Endometrium (tissue), 2 donors: ENCODE results near the gene ITGAD.

Experiments used
- FAIRE-seq: peaks from 2 replicates; lab custom pipeline; 2012; peaks lifted over from hg19 to GRCh38; lab: Jason Lieb, UNC
- donor health status: control.
- donor health status: control.

Gene ITGAD

DNA sequence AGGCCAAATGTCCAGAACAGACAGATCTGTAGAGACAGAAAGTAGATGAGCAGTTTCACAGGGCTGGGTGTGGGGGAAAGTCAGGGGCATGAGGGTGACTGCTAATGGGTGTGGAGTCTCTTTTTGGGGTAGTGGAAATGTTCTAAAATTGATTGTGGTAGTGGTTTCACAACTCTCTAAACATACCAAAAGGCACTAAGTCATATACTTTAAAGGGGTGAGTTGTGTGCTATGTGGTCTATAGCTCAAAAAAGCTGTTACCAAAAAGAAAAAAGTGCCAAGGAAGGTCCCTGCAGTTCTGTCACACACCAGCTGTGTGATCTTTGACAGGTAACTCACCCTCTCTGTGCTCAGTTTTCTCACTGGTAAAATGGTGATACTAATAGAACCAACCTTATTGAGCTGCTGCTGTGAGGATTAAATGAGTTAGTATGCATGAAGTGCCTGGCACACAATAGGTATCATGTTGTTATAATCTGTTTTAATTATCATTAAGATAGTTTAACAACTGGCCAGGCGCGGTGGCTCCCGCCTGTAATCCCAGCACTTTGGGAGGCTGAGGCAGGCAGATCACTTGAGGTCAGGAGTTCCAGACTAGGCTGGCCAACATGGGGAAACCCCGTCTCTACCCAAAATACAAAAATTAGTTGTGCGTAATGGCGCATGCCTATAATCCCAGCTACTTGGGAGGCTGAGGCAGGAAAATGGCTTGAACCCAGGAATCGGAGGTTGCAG is 27.8 kb upstream of the ITGAD start:
- FAIRE-seq: no peak

DNA sequence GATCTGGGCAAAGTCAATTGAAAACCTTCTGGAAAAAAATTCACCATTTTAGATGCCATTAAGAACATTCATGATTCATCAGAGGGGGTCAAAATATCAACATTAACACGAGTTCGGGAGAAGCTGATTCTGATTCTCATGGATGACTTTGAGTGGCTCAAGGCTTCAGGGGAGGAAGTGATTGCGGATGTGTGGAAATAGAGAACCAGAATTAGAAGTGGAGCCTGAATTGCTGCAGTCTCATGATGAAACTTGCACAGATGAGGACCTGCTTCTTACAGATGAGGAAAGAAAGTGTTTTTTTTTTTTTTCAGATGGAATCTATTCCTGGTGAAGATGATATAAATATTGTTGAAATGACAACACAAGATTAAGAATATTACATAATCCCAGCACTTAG is 25.3 kb upstream of the ITGAD start:
- FAIRE-seq: no peak

DNA sequence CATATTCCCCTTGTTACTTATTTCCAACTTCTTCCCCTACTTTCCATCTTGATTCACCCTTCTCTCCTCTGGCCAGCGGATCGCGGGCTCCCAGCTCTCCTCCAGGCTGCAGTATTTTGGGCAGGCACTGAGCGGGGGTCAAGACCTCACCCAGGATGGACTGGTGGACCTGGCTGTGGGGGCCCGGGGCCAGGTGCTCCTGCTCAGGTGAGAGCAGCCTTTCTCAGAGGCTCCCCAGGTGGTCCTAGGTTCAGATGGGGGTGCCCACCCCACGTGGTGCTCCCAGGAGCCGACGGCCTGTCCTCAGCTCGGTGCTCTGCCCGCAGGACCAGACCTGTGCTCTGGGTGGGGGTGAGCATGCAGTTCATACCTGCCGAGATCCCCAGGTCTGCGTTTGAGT is 22.1 kb upstream of the ITGAD start:
- no peak for FAIRE-seq

DNA sequence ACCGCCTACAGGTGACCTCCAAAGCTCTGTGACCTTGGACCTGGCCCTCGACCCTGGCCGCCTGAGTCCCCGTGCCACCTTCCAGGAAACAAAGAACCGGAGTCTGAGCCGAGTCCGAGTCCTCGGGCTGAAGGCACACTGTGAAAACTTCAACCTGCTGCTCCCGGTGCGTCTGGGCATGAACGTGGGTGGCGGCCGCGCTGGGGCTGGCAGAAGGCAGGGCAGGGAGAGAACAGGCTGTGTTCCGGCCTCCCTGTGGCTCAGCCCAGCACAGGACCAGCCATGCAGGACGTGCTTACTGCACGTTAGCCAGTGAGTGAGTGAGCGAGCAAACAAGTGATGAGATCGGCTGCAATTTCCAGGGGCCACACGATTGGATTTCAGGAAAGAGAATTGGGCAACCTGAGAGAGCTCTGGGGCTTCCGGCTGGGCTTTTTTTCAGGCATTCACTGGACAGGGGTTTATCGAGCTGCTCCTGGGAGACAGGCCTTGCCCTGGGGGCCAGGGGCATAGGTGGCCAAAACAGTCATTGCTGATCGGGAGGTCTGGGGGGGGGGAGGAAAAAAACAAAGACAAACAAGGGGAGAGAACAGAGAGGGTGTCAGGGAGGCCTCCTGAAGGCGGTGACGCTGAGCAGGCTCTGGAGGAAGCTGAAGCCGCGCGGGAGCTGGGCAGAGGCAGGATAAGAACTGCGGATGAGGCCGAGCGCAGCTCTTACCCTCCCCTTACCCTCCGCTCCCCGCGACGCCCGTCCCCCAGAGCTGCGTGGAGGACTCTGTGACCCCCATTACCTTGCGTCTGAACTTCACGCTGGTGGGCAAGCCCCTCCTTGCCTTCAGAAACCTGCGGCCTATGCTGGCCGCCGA is 21.3 kb upstream of the ITGAD start:
- no peak for FAIRE-seq

DNA sequence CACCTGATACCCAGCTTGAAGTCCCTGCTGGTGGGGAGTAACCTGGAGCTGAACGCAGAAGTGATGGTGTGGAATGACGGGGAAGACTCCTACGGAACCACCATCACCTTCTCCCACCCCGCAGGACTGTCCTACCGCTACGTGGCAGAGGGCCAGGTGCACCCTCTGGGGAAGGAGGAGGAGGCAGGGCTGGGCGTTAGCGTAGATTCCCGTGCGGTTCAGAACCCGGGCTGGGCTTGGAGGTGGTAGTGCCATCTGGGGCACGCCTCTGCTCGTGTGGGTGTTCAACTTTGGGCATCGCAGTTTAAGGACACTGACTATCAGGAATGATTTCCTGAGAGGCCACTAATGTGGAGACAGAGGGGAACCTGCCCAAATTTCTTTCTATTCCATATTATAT is 19.9 kb upstream of the ITGAD start:
- no peak for FAIRE-seq

DNA sequence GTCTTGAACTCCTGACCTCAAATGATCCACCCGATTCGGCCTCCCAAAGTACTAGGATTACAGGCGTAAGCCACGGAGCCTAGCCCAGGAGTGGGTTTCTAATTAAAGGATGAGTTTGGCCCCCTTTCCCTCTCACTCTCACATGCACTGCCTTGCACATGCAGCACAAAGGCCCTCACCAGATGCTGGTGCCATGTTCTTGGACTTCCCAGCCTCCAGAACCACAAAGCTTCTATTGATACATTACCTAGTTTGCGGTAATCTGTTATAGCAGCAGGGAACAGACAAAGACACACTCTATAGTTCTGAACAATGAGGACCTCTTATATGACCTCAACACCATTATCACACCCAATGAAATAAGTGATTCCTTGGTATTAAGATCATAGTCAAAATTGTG is 17.9 kb upstream of the ITGAD start:
- FAIRE-seq: no peak

DNA sequence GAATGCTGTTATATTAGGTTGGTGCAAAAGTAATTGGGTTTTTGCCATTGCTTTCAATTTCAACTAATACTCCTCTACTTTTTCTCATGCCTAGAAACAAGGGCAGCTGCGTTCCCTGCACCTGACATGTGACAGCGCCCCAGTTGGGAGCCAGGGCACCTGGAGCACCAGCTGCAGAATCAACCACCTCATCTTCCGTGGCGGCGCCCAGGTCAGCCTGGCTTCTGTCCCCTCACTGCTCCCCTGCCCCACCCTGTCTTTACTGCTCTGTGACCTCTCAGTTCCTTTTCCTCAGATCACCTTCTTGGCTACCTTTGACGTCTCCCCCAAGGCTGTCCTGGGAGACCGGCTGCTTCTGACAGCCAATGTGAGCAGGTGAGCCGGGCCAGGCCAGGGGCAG is 16.4 kb upstream of the ITGAD start:
- no peak for FAIRE-seq

DNA sequence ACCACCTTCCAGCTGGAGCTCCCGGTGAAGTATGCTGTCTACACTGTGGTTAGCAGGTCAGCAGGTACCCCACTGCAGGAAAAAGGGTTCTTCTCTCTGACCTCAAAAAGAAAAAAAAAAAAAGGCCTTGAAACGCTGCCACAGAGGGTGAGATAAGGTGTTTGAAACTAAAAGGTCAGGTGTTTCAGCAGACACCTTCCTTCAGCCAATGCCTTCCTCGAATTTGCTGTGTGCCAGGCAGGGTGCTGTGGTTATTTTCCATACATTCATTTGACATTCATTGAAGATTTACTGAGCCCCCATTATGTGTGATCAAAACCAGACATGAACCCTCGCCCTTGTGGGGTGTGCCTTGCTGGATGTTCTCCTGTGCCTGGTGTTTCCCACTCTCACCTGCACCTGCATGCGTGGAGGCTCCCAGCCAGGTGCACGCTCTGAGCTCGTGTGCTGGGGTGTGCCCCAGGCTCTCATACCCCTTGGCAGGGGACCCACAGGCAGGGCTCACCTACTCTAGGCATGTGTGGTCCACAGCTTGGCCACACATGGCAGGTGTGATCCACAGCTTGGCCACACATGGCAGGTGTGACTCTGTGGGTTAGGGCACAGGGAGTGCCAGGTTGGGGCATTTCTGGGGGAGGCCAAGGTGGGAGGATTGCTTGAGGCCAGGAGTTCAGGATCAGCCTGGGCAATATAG is 15.8 kb upstream of the ITGAD start:
- FAIRE-seq: no peak

DNA sequence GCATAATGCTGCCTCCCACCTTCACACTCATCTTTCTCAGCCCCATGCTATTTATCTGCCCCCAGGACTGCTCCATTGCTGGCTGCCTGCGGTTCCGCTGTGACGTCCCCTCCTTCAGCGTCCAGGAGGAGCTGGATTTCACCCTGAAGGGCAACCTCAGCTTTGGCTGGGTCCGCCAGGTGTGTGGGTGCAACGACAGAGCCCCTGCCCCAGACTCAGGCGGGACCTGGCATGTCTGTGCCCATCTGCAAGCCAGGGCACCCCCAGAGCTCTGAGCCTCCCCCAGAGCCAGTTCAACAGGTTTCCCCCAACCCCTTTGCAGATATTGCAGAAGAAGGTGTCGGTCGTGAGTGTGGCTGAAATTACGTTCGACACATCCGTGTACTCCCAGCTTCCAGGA is 12.9 kb upstream of the ITGAD start:
- no peak for FAIRE-seq

DNA sequence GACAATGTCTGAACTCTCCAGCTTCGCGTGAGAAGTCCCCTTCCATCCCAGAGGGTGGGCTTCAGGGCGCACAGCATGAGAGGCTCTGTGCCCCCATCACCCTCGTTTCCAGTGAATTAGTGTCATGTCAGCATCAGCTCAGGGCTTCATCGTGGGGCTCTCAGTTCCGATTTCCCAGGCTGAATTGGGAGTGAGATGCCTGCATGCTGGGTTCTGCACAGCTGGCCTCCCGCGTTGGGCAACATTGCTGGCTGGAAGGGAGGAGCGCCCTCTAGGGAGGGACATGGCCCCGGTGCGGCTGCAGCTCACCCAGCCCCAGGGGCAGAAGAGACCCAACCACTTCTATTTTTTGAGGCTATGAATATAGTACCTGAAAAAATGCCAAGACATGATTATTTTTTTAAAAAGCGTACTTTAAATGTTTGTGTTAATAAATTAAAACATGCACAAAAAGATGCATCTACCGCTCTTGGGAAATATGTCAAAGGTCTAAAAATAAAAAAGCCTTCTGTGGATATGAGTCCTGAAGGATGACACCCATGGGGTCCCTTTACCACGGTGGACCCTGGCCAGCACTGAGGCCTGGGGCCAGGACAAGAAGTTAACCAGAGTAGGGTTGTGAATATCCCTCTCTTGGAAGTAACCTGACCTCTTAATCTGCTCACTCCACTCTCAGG is 10.5 kb upstream of the ITGAD start:
- no peak for FAIRE-seq

DNA sequence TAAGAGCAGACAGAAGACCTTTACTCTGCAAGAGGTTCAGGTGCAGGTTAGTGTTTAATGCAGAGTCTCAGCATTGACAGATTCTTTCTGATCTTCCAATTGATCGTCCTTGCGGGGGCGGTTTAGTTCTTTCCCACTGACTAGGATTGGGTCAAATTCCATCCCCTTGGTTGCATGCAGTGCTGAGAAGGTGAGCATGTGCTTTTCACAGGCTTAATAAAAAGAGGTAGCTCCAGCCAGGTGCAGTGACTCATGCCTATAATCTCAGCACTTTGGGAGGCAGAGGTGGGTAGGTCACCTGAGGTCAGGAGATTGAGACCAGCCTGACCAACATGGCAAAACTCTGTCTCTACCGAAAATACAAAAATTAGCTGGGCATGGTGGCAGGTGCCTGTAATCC is 7.5 kb upstream of the ITGAD start:
- no peak for FAIRE-seq

DNA sequence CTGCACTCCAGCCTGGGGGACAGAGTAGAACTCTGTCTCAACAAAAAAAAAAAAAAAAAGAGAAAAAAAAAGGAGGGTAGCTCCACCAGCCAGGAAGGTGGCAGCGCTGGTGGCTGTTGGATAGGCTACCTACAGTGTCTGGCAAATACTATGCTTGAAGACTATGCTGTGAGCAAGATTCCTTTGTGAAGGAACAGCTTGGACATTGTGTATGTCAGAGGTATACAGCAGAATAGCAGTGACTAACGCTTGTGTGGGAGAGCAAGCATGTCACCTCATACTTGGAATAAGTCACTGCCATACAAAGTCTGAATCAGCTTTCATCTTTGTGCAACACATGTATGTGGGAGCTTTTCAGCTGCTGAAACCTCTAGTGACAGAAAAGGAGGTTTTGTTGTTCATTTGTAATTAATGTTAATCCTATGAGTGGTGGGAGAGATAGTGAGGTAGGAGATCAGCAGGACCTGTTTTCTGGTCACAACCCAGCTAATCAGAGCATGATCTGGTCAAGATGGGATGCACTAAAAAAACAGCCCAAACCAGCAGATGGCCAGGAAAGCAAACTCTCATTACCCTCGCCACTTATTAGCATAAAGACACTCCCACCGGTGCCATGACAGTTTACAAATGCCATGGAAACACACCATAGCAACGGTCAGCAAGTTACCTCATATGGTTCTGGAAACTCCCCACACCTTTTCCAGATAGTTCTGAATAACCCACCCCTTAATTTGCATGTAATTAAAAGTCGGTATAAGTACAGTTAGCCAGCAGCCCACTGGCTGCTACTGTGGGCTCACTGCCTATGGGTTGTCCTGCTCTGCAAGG is 6.8 kb upstream of the ITGAD start:
- FAIRE-seq: no peak

DNA sequence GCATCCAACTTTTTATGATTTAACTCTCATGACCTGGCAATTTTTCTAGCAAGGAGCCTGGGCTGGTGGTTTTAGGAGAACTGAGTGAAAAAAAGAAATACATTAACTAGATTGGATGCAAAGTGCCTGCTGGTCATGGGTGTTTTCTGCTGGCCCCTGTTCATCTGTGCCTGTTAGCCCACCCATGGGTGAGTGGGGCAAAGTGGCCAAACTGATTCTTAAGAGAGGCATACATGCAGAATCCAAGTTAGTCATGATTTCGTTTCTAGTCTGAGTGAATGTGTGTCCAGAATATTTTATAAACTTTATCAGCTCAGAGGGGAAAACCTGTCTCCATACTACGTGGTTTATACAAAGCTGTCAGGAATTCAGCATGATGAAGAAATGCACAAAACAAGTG is 4.6 kb upstream of the ITGAD start:
- FAIRE-seq: no peak

DNA sequence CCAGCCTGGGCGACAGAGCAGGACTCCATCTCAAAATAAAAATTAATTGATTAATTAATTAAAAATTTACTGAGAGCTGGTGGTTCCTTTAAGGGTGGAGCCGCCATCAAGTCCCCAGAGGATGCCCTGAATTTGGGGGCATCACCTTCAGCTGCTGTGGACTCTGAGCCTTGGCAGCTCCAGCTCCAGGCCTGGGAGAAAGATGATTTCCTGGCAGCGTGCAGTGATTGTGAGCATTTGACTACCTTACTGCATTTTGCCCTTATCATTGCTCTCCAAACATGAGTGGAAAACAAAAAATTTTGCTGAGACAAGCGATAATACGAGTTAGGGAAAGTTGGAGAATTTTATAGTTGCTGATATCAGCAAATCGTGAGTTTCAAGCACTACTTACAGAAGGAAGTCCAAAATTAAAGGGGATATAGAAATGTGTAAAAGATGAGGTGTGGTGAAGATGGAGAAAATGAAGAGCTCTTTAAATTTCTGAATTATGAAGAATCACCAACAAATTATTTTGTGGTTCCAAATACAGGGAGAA is 2.6 kb upstream of the ITGAD start:
- no peak for FAIRE-seq

DNA sequence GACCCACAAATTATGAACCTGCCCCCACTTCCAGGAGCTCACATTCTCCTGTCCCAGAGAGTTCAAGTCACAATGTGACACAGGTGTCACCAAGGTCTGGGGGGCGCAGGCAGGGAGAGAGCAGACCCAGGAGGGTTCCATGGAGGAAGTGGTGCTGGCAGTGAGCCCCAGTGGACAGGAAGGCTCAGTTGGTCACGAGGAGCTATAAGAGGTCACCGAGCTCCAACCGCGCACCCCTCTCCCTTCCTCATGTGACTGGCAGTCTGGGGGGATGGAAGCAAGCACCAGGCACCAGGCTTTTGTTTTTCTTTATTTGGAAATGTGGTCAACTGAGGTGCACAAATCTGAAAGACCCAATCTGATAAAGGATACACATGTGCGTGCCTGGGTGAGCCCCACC is 2.5 kb downstream of the ITGAD start:
- FAIRE-seq: no peak

DNA sequence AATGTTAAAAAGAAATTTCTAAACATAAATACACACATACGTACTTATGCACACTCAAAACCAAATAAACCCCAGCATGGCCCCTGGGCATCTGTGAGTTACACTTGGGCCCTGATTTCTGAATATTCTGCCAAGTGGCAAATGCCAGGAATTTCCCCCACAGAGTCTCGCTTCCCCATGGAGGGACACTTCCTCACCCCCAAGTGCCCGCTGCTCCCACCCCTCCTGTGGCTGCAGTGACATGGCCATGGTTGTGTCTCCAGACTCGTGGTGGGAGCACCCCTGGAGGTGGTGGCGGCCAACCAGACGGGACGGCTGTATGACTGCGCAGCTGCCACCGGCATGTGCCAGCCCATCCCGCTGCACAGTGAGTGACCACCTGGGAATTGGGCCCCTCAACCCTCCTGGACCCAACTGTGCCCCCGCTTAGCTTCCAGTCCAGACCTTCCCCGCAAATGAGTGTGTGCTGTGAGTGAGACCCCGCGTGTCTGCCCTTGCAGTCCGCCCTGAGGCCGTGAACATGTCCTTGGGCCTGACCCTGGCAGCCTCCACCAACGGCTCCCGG is 4.0 kb downstream of the ITGAD start:
- no peak for FAIRE-seq

DNA sequence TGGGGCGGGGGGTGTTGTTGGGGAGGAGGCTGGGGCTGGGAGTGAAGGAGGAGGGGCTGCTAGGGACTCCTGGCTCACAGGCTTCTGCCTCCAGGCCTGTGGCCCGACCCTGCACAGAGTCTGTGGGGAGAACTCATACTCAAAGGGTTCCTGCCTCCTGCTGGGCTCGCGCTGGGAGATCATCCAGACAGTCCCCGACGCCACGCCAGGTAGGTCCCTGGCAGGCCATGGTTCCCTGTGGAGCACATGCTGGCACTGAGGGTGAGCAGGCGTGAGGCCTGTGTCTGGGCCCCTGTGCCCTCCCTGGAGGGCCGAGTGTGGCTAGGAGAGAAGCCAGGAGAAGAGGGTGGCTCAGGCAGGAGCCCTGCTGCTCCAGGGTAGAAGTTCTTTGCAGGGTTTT is 4.6 kb downstream of the ITGAD start:
- no peak for FAIRE-seq

DNA sequence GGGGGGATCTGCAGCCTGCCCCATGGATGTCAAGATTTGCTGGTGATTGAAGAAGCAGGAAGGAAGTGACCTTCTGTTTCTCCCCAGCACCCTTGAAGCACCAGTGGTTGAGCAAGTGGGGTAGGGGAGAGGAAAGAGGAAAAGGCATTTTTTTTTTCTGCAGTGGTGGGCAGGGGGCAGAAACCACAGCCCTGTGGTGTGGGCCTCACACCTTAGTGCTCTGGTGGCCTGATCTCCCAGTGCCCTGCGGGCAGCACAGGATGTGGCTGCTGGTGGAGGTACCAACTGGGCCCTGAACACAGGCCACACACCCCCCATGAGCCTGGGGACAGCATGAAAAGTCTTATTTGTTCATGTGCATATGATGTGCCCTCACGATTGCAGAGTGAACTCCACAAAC is 7.1 kb downstream of the ITGAD start:
- no peak for FAIRE-seq

DNA sequence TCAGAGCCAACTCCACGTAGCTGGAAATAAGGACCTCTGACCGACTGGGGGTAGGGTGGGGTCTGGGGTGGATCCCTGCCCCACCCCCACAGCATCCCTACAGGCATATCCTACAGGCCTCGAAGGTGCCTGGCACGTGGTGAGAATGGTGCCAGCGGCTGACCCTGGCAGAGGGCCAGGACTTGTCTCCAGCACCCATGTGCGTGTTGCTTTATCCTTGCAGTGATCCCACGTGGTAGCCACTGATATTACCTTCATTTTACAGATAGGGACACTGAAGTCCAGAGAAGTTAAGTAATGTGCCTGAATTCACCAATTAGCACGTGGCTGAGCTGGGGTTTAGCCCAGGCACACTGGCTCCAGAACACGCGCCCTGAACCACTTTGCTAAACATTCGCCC is 8.3 kb downstream of the ITGAD start:
- no peak for FAIRE-seq

DNA sequence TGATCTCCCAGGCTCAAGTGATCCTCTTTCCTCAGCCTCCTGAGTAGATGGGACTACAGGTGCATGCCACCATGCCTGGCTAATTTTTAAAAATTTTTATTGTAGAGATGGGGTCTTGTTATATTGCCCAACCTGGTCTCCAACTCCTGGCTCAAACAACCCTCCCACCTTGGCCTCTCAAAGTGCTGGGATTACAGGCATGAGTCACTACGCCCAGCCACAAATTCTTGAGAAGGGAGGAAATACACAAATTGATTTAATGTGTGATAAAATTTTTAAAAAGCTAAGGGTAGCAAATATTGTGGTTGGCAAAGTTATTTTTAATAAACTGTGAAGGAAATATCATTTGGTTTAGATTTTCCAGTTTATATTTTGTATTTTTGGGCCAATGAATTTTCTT is 9.6 kb downstream of the ITGAD start:
- no peak for FAIRE-seq
